Lung (tissue), 12 donors: ENCODE data around the gene ZKSCAN5. TPM values are rescaled to one million over a fixed set of nuclear protein-coding genes. Genes with fewer than 3 reads are reported as not detected.

ENCODE experiments used
- ATAC-seq: fragments of 200-7000 bp; cut with Tn5 transposase; one replicate; pipeline ENCODE4 v1.9.1; 2020; ENCODE audit warnings: moderate number of reproducible peaks; ENCODE audit not compliant: insufficient read depth, low FRiP score
- DNase-seq, 3 donors: peaks; one replicate each; pipeline ENCODE4 v3.0.0-alpha.2; 2013 to 2017
- H3K27ac ChIP-seq, 2 donors: one replicate each; pipeline ENCODE4 v1.5.1; 2013; ENCODE audit warnings: mild to moderate bottlenecking in 2 of 2, moderate library complexity in 2 of 2, control low read depth in 1 of 2, inconsistent platforms in 1 of 2, low read depth in 1 of 2, low read length in 1 of 2
- H3K27me3 ChIP-seq, 3 donors: one replicate each; pipeline ENCODE4 v1.5.1; 2013; ENCODE audit warnings: low read length in 2 of 3; ENCODE audit not compliant: control insufficient read depth in 3 of 3, insufficient read depth in 3 of 3
- H3K36me3 ChIP-seq, 4 donors: one replicate each; pipeline ENCODE4 v1.5.1; 2013; ENCODE audit warnings: low read length in 4 of 4, mild to moderate bottlenecking in 1 of 4, moderate library complexity in 1 of 4; ENCODE audit not compliant: control insufficient read depth in 4 of 4, insufficient read depth in 4 of 4
- H3K4me1 ChIP-seq, 5 donors: one replicate each; pipeline ENCODE4 v1.5.1; 2013; ENCODE audit warnings: low read length in 5 of 5, mild to moderate bottlenecking in 2 of 5, moderate library complexity in 1 of 5; ENCODE audit not compliant: control insufficient read depth in 5 of 5, insufficient read depth in 5 of 5
- H3K4me3 ChIP-seq: one replicate; pipeline ENCODE4 v1.5.1; 2013; ENCODE audit warnings: mild to moderate bottlenecking, control low read depth, moderate library complexity
- H3K9ac ChIP-seq, 2 donors: one replicate each; pipeline ENCODE4 v1.5.1; 2013; ENCODE audit warnings: low read length in 2 of 2, control low read depth in 1 of 2; ENCODE audit not compliant: insufficient read depth in 1 of 2
- H3K9me3 ChIP-seq, 4 donors: one replicate each; pipeline ENCODE4 v1.5.1; 2013; ENCODE audit warnings: low read length in 3 of 4, mild to moderate bottlenecking in 1 of 4, moderate library complexity in 1 of 4; ENCODE audit not compliant: control insufficient read depth in 4 of 4, insufficient read depth in 3 of 4
- CTCF ChIP-seq: IDR thresholded peaks from 2 replicates; pipeline ENCODE4 v1.5.1; 2012; ENCODE audit warnings: mild to moderate bottlenecking; ENCODE audit errors: control extremely low read depth, extremely low read depth
- WGBS, 2 donors: extraction: QIAGEN DNeasy Blood & Tissue Kit; methylation state at CpG; one replicate each; pipeline ENCODE4 v1.1.7; 2013; 5-methylcytosine and 5-hydroxymethylcytosine counted together
- polyA plus RNA-seq, 2 donors: library from polyadenylated mRNA; stranded (reverse); fragments of 200-250 nt; gene quantifications; one replicate each; pipeline ENCODE4 v1.2.1, GENCODE V29; 2013
- total RNA-seq, 2 donors: library from RNA; depleted of rRNA in 1 of 2; stranded (reverse); fragments of >200 nt in 1 of 2; gene quantifications; one replicate each; pipeline ENCODE4 v1.2.1, GENCODE V29; 2014 to 2021
- donor health status: control.
- donor health status: control.
- donor health status: Bipolar disorder and iron deficiency.
- donor health status: healthy.
- donor health status: DM: yes; HTN: yes; CAD: no.

ZKSCAN5 gene
- total and polyA plus RNA-seq, 4 donors: 3.1 to 9.7 (median 6.2) TPM

GRCh38 chr7:99457050-99457649 is 47.3 kb upstream of the ZKSCAN5 start:
- H3K36me3 ChIP-seq: peaks cover 3 to 66% (median 41%) of the 10 kb centered on the region in 4 donors
- no peak for DNase-seq

GRCh38 chr7:99457650-99458493 is 46.6 kb upstream of the ZKSCAN5 start:
- no peak overlapping the region for H3K27ac ChIP-seq
- H3K4me3 ChIP-seq: no peak overlapping the region
- no peaks in the 10 kb centered on the region for H3K9me3 ChIP-seq
- H3K27me3 ChIP-seq: no peaks in the 10 kb centered on the region
- H3K4me1 ChIP-seq: peaks cover 0 to 5% (median 0%) of the 10 kb centered on the region in 5 donors
- peaks cover 3 to 59% (median 41%) of the 10 kb centered on the region in 4 donors for H3K36me3 ChIP-seq
- DNase-seq: no peak
- ATAC-seq: no peak
- no peak overlapping the region for H3K9ac ChIP-seq
- WGBS, 2 donors: 87 to 93% methylated on average over 26 of the region's 26 CpGs
- no peak for TF ChIP-seq CTCF

More at GRCh38 chr7:99457050-99457649, 47.3 kb upstream of the ZKSCAN5 start:
- Histone ChIP-seq H3K9me3 (no peaks in the 10 kb centered on the region), H3K4me3 (no peak overlapping the region), H3K9ac (no peak overlapping the region), H3K27ac (no peak overlapping the region), H3K27me3 (no peaks in the 10 kb centered on the region), H3K4me1 (peaks cover 0 to 5% (median 0%) of the 10 kb centered on the region in 5 donors)
- no peak for TF ChIP-seq CTCF
- WGBS, 2 donors: 90 to 91% methylated on average over 6 of the region's 6 CpGs
- ATAC-seq: no peak

GRCh38 chr7:99459087-99459486 is 45.4 kb upstream of the ZKSCAN5 start:
- no peak overlapping the region for H3K4me3 ChIP-seq
- H3K36me3 ChIP-seq: peaks cover 3 to 49% (median 46%) of the 10 kb centered on the region in 4 donors
- no peak overlapping the region for H3K9ac ChIP-seq
- H3K27ac ChIP-seq: no peak overlapping the region
- DNase-seq (no peak), ATAC-seq (no peak)
- H3K9me3 ChIP-seq: no peaks in the 10 kb centered on the region
- no peak for TF ChIP-seq CTCF
- H3K27me3 ChIP-seq: no peaks in the 10 kb centered on the region
- 93 to 94% methylated on average over 8 of the region's 8 CpGs for WGBS, 2 donors
- peaks cover 0 to 5% (median 0%) of the 10 kb centered on the region in 5 donors for H3K4me1 ChIP-seq
